CD8-positive, alpha-beta memory T cell (primary cell): Measurements from ENCODE around the gene DRC3. TPM values are rescaled to one million over a fixed set of nuclear protein-coding genes. Genes with fewer than 3 reads are reported as not detected.

ENCODE experiments used
- CTCF ChIA-PET: fragments of 350-600 bp; sonication (Branson Sonifier 250); formaldehyde crosslinking; loops from one replicate; lab custom pipeline; 2021; ENCODE audit warnings: antibody characterized with exemption; lab: Charles Lee
- POLR2A ChIA-PET: fragments of 350-600 bp; sonication (Branson Sonifier 250); formaldehyde crosslinking; loops from one replicate; lab custom pipeline; 2021; ENCODE audit warnings: antibody characterized with exemption; lab: Charles Lee
- DNase-seq, 5 donors: peaks; one replicate each; pipeline versions ENCODE4 v3.0.0 to v3.0.0-alpha.2; 2020 to 2022; ENCODE audit warnings: mixed read lengths in 1 of 5
- H3K27ac ChIP-seq: one replicate; pipeline ENCODE4 v1.7.0; 2013; ENCODE audit warnings: low read depth, mild to moderate bottlenecking, low read length, moderate library complexity
- H3K27me3 ChIP-seq: 2 replicates; pipeline ENCODE4 v1.7.0; 2013; ENCODE audit warnings: low read length, mild to moderate bottlenecking; ENCODE audit not compliant: insufficient read depth, poor library complexity, severe bottlenecking
- H3K36me3 ChIP-seq: 2 replicates; pipeline ENCODE4 v1.7.0; 2013; ENCODE audit warnings: mild to moderate bottlenecking, low read length, moderate library complexity; ENCODE audit not compliant: insufficient read depth
- H3K4me1 ChIP-seq: 2 replicates; pipeline ENCODE4 v1.7.0; 2013; ENCODE audit warnings: mild to moderate bottlenecking, low read length, moderate library complexity; ENCODE audit not compliant: insufficient read depth
- H3K4me3 ChIP-seq: 2 replicates; pipeline ENCODE4 v1.7.0; 2013; ENCODE audit warnings: mild to moderate bottlenecking, low read length
- H3K9me3 ChIP-seq: 2 replicates; pipeline ENCODE4 v1.7.0; 2013; ENCODE audit warnings: mild to moderate bottlenecking, low read length
- H3K27ac Mint-ChIP-seq, 8 donors: one replicate each; pipeline ENCODE4 v1.8.0; 2020 to 2021; ENCODE audit warnings: mixed read lengths in 8 of 8, mild to moderate bottlenecking in 6 of 8, inconsistent platforms in 3 of 8, moderate library complexity in 3 of 8
- H3K27me3 Mint-ChIP-seq, 2 donors: one replicate each; pipeline ENCODE4 v1.8.0; 2020 to 2021; ENCODE audit warnings: mixed read lengths in 2 of 2, mild to moderate bottlenecking in 1 of 2, moderate library complexity in 1 of 2
- H3K36me3 Mint-ChIP-seq, 3 donors: one replicate each; pipeline ENCODE4 v1.8.0; 2020 to 2021; ENCODE audit warnings: mixed read lengths in 3 of 3, inconsistent platforms in 1 of 3, mild to moderate bottlenecking in 1 of 3
- H3K4me1 Mint-ChIP-seq, 3 donors: one replicate each; pipeline ENCODE4 v1.8.0; 2020 to 2021; ENCODE audit warnings: mixed read lengths in 3 of 3, inconsistent platforms in 1 of 3, mild to moderate bottlenecking in 1 of 3
- H3K4me3 Mint-ChIP-seq, 7 donors: one replicate each; pipeline ENCODE4 v1.8.0; 2020 to 2021; ENCODE audit warnings: mixed read lengths in 7 of 7, mild to moderate bottlenecking in 6 of 7, moderate library complexity in 4 of 7, inconsistent platforms in 2 of 7
- H3K9me3 Mint-ChIP-seq, 5 donors: one replicate each; pipeline ENCODE4 v1.8.0; 2020 to 2022; ENCODE audit warnings: mixed read lengths in 5 of 5, mild to moderate bottlenecking in 3 of 5, moderate library complexity in 2 of 5, inconsistent platforms in 1 of 5
- polyA plus RNA-seq: library from polyadenylated mRNA; unstranded; fragments of 300-500 nt; fragmentation: Illumina TruSeq; gene quantifications from one replicate; pipeline ENCODE4 v1.2.3, GENCODE V29; 2021
- total RNA-seq, 2 experiments: library from RNA; stranded (reverse); gene quantifications; one replicate each; pipeline ENCODE4 v1.2.3, GENCODE V29; 2021

Gene DRC3
- total and polyA plus RNA-seq, 3 experiments from 2014 or later = 0.33 to 0.60 TPM; not detected in 1

- H3K27me3 Mint-ChIP-seq = no peaks in the 10 kb centered on the region
- H3K4me3 Mint-ChIP-seq = peak overlapping the region in 1 of 7 donors; percentile 57
- H3K4me1 Mint-ChIP-seq = peaks cover 10 to 35% (median 12%) of the 10 kb centered on the region in 3 donors
- POLR2A ChIA-PET = no interaction called here
- H3K9me3 ChIP-seq = no peaks in the 10 kb centered on the region
- H3K36me3 Mint-ChIP-seq = peaks cover 0 to 1% (median 0%) of the 10 kb centered on the region in 3 donors
- CTCF ChIA-PET = interaction anchor here (0.6 kb wide), 1 partner anchor 14 kb away, joined by 4 read pairs; no protein-coding TSS in a partner anchor
- H3K4me3 ChIP-seq = no peak overlapping the region
- no peaks in the 10 kb centered on the region for H3K27me3 ChIP-seq
- H3K9me3 Mint-ChIP-seq = no peaks in the 10 kb centered on the region
- DNase-seq = no peak
- peak overlapping the region in 3 of 8 donors; percentile 9 to 86 (median 45) for H3K27ac Mint-ChIP-seq
- peaks cover 18% of the 10 kb centered on the region for H3K4me1 ChIP-seq
- no peak overlapping the region for H3K27ac ChIP-seq
- no peaks in the 10 kb centered on the region for H3K36me3 ChIP-seq
Observed at GRCh38 chr17:17943281-17943984, 29.2 kb upstream of the DRC3 start.

GRCh38 chr17:17944242-17944641 is 28.4 kb upstream of the DRC3 start:
- ChIA-PET CTCF (no interaction called here), POLR2A (no interaction called here)
- H3K36me3 ChIP-seq = no peaks in the 10 kb centered on the region
- Mint-ChIP-seq H3K9me3 (no peaks in the 10 kb centered on the region), H3K27ac (peak overlapping the region in 1 of 8 donors; percentile 44), H3K4me1 (peaks cover 11 to 35% (median 12%) of the 10 kb centered on the region in 3 donors), H3K36me3 (peaks cover 0 to 3% (median 0%) of the 10 kb centered on the region in 3 donors), H3K27me3 (no peaks in the 10 kb centered on the region), H3K4me3 (no peak overlapping the region)
- H3K27me3 ChIP-seq = no peaks in the 10 kb centered on the region
- H3K27ac ChIP-seq = no peak overlapping the region
- no peak overlapping the region for H3K4me3 ChIP-seq
- no peaks in the 10 kb centered on the region for H3K9me3 ChIP-seq
- peaks cover 18% of the 10 kb centered on the region for H3K4me1 ChIP-seq
- DNase-seq = no peak

DNA sequence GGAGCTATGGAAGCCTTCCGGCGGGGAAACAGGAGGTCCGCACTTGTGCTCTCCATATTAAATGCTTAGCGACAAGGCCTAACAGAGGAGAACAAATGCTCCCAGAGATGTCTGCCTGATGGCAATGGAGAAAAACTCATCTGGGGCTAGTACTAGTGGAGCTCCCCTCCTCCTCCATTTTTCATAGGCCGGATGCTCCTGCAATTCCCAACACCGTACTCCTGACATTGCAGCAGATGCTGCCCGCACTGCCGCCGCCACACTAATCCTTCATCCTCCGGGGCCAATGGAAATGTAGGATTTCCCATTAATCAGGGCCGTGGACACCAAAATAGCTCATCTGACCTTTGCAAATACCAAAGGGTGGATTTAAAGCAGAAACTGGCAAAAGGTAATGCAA is 27.9 kb upstream of the DRC3 start:
- Histone ChIP-seq H3K4me1 (peaks cover 18% of the 10 kb centered on the region), H3K9me3 (no peaks in the 10 kb centered on the region), H3K27ac (no peak overlapping the region), H3K27me3 (no peaks in the 10 kb centered on the region), H3K4me3 (no peak overlapping the region), H3K36me3 (no peaks in the 10 kb centered on the region)
- no peaks in the 10 kb centered on the region for H3K27me3 Mint-ChIP-seq
- H3K4me1 Mint-ChIP-seq = peaks cover 14 to 39% (median 15%) of the 10 kb centered on the region in 3 donors
- no peak overlapping the region for H3K4me3 Mint-ChIP-seq
- H3K27ac Mint-ChIP-seq = peak overlapping the region in 1 of 8 donors; percentile 44
- ChIA-PET POLR2A (no interaction called here), CTCF (no interaction called here)
- no peaks in the 10 kb centered on the region for H3K9me3 Mint-ChIP-seq
- no peak for DNase-seq
- peaks cover 0 to 6% (median 0%) of the 10 kb centered on the region in 3 donors for H3K36me3 Mint-ChIP-seq

GRCh38 chr17:17946093-17946492 is 26.6 kb upstream of the DRC3 start:
- H3K27ac Mint-ChIP-seq = no peak overlapping the region
- no peaks in the 10 kb centered on the region for H3K9me3 ChIP-seq

DNA sequence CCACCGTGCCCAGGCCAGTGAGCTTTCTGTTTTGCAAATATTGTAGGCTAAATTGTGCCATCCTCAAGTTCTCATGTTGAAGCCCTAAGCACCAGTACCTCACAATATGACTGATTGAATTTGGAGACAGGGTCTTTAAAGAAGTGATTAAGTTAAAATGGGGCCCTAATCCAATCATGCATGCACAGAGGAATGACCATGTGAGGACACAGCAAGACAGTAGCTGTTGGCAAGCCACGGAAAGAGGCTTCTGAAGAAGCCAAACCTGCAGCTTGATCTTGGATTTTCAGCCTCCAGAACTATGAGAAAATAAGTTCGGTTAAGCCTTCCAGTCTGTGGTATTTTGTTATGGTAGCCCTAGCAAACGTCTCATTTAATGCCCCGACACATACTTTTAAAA is 25.4 kb upstream of the DRC3 start:
- Mint-ChIP-seq H3K27ac (no peak overlapping the region), H3K9me3 (no peaks in the 10 kb centered on the region), H3K27me3 (no peaks in the 10 kb centered on the region), H3K4me1 (peaks cover 15 to 42% (median 15%) of the 10 kb centered on the region in 3 donors), H3K36me3 (peaks cover 0 to 6% (median 0%) of the 10 kb centered on the region in 3 donors), H3K4me3 (no peak overlapping the region)
- no peaks in the 10 kb centered on the region for H3K36me3 ChIP-seq
- no peaks in the 10 kb centered on the region for H3K27me3 ChIP-seq
- CTCF ChIA-PET = interaction anchor here (0.6 to 2.0 kb wide), 3 partner anchors 9 to 34 kb away, joined by 3 to 5 read pairs (median 4); no protein-coding TSS in a partner anchor
- H3K4me3 ChIP-seq = no peak overlapping the region
- H3K4me1 ChIP-seq = peaks cover 18% of the 10 kb centered on the region
- no peak for DNase-seq
- POLR2A ChIA-PET = no interaction called here
- no peak overlapping the region for H3K27ac ChIP-seq
- no peaks in the 10 kb centered on the region for H3K9me3 ChIP-seq

More at GRCh38 chr17:17946093-17946492, 26.6 kb upstream of the DRC3 start:
- Mint-ChIP-seq H3K36me3 (peaks cover 0 to 6% (median 0%) of the 10 kb centered on the region in 3 donors), H3K9me3 (no peaks in the 10 kb centered on the region), H3K4me1 (peaks cover 14 to 38% (median 15%) of the 10 kb centered on the region in 3 donors), H3K27me3 (no peaks in the 10 kb centered on the region), H3K4me3 (no peak overlapping the region)
- Histone ChIP-seq H3K27me3 (no peaks in the 10 kb centered on the region), H3K4me3 (no peak overlapping the region), H3K36me3 (no peaks in the 10 kb centered on the region), H3K27ac (no peak overlapping the region), H3K4me1 (peaks cover 18% of the 10 kb centered on the region)
- ChIA-PET CTCF (no interaction called here), POLR2A (no interaction called here)
- DNase-seq = no peak

GRCh38 chr17:17947966-17948365 is 24.7 kb upstream of the DRC3 start:
- CTCF ChIA-PET = interaction anchor here (1.2 to 2.0 kb wide), 2 partner anchors 9 to 19 kb away, joined by 4 to 5 read pairs; no protein-coding TSS in a partner anchor
- peak overlapping the region in 1 of 7 donors; percentile 38 for H3K4me3 Mint-ChIP-seq
- POLR2A ChIA-PET = no interaction called here
- H3K4me1 ChIP-seq = peaks cover 18% of the 10 kb centered on the region
- H3K4me1 Mint-ChIP-seq = peaks cover 14 to 42% (median 14%) of the 10 kb centered on the region in 3 donors
- no peaks in the 10 kb centered on the region for H3K36me3 ChIP-seq
- peak overlapping the region in 1 of 8 donors; percentile 42 for H3K27ac Mint-ChIP-seq
- H3K27ac ChIP-seq = no peak overlapping the region
- DNase-seq = no peak
- peaks cover 0 to 6% (median 0%) of the 10 kb centered on the region in 3 donors for H3K36me3 Mint-ChIP-seq
- H3K9me3 ChIP-seq = no peaks in the 10 kb centered on the region
- no peaks in the 10 kb centered on the region for H3K27me3 ChIP-seq
- no peaks in the 10 kb centered on the region for H3K9me3 Mint-ChIP-seq
- H3K4me3 ChIP-seq = no peak overlapping the region
- no peaks in the 10 kb centered on the region for H3K27me3 Mint-ChIP-seq

DNA sequence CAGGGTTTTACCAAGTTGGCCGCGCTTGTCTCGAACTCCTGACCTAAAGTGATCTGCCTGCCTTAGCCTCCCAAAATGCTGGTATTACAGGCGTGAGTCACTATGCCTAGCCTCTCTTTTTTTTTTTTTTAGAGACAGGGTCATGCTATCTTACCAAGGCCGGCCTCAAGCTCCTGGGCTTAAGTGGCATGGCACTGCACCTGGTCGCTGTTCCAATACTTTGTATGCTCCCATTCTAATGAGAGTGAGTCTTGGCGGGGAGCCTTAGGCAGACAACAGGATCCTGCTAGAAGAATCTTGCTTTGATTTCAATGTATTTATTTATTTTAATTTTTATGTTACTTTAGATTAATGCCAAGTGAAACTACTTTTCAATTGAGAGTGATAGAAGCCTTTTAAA is 22.3 kb upstream of the DRC3 start:
- no peak overlapping the region for H3K27ac ChIP-seq
- H3K27me3 Mint-ChIP-seq = no peaks in the 10 kb centered on the region
- DNase-seq = no peak
- H3K27ac Mint-ChIP-seq = peak overlapping the region in 1 of 8 donors; percentile 32
- H3K4me1 ChIP-seq = no peaks in the 10 kb centered on the region
- H3K9me3 ChIP-seq = no peaks in the 10 kb centered on the region
- H3K4me1 Mint-ChIP-seq = peaks cover 12 to 40% (median 12%) of the 10 kb centered on the region in 3 donors
- H3K4me3 Mint-ChIP-seq = no peak overlapping the region
- no peaks in the 10 kb centered on the region for H3K9me3 Mint-ChIP-seq
- no peak overlapping the region for H3K4me3 ChIP-seq
- POLR2A ChIA-PET = no interaction called here
- no peaks in the 10 kb centered on the region for H3K36me3 ChIP-seq
- no peaks in the 10 kb centered on the region for H3K27me3 ChIP-seq
- H3K36me3 Mint-ChIP-seq = peaks cover 0 to 16% (median 4%) of the 10 kb centered on the region in 3 donors
- CTCF ChIA-PET = no interaction called here

GRCh38 chr17:17950806-17951205 is 21.9 kb upstream of the DRC3 start:
- peak overlapping the region in 1 of 8 donors; percentile 64 for H3K27ac Mint-ChIP-seq
- H3K36me3 Mint-ChIP-seq = peaks cover 2 to 20% (median 9%) of the 10 kb centered on the region in 3 donors
- POLR2A ChIA-PET = no interaction called here
- no peak for DNase-seq
- H3K4me1 Mint-ChIP-seq = peaks cover 13 to 44% (median 14%) of the 10 kb centered on the region in 3 donors
- Histone ChIP-seq H3K4me3 (no peak overlapping the region), H3K27ac (no peak overlapping the region), H3K9me3 (no peaks in the 10 kb centered on the region), H3K4me1 (no peaks in the 10 kb centered on the region), H3K36me3 (no peaks in the 10 kb centered on the region), H3K27me3 (no peaks in the 10 kb centered on the region)
- H3K4me3 Mint-ChIP-seq = no peak overlapping the region
- H3K9me3 Mint-ChIP-seq = no peaks in the 10 kb centered on the region
- CTCF ChIA-PET = no interaction called here
- no peaks in the 10 kb centered on the region for H3K27me3 Mint-ChIP-seq
